Measurements from ENCODE around the gene PDE8B.

Gene PDE8B

GRCh38 chr5:77232574-77233358, 22.3 kb downstream of the PDE8B start:
- DNase-seq (ENCODE audit: low spot score), result no peak

GRCh38 chr5:77235846-77236721, 25.6 kb downstream of the PDE8B start:
- DNase-seq (ENCODE audit: low spot score), result no peak

- no peak for DNase-seq (ENCODE audit: low spot score)
Observed at GRCh38 chr5:77239126-77239741, 28.8 kb downstream of the PDE8B start.

- no peak for DNase-seq (ENCODE audit: low spot score)
Observed at GRCh38 chr5:77241444-77241843, 31.0 kb downstream of the PDE8B start.

GRCh38 chr5:77249475-77249874, 39.0 kb downstream of the PDE8B start:
- DNase-seq (ENCODE audit: low spot score), result no peak

GRCh38 chr5:77250021-77250420, 39.5 kb downstream of the PDE8B start:
- no peak for DNase-seq (ENCODE audit: low spot score)

GRCh38 chr5:77251921-77252320, 41.4 kb downstream of the PDE8B start:
- no peak for DNase-seq (ENCODE audit: low spot score)

- no peak for DNase-seq (ENCODE audit: low spot score)
Observed at GRCh38 chr5:77255617-77256016, 45.1 kb downstream of the PDE8B start.

- no peak for DNase-seq (ENCODE audit: low spot score)
Observed at GRCh38 chr5:77256406-77256805, 45.9 kb downstream of the PDE8B start.

GRCh38 chr5:77258652-77259051, 48.2 kb downstream of the PDE8B start:
- no peak for DNase-seq (ENCODE audit: low spot score)

- no peak for DNase-seq (ENCODE audit: low spot score)
Observed at GRCh38 chr5:77259476-77259875, 49.0 kb downstream of the PDE8B start.

GRCh38 chr5:77262697-77263096, 52.2 kb downstream of the PDE8B start:
- no peak for DNase-seq (ENCODE audit: low spot score)

GRCh38 chr5:77266291-77266690, 55.8 kb downstream of the PDE8B start:
- no peak for DNase-seq (ENCODE audit: low spot score)

GRCh38 chr5:77267496-77267895, 57.0 kb downstream of the PDE8B start:
- DNase-seq (ENCODE audit: low spot score), result no peak

- no peak for DNase-seq (ENCODE audit: low spot score)
Observed at GRCh38 chr5:77272206-77272605, 61.7 kb downstream of the PDE8B start.

- DNase-seq (ENCODE audit: low spot score), result no peak
Observed at GRCh38 chr5:77277759-77278158, 67.3 kb downstream of the PDE8B start.

- no peak for DNase-seq (ENCODE audit: low spot score)
Observed at GRCh38 chr5:77280036-77280435, 69.6 kb downstream of the PDE8B start.

GRCh38 chr5:77281969-77282336, 71.5 kb downstream of the PDE8B start:
- DNase-seq (ENCODE audit: low spot score), result no peak

GRCh38 chr5:77282337-77283027, 72.0 kb downstream of the PDE8B start:
- no peak for DNase-seq (ENCODE audit: low spot score)

GRCh38 chr5:77285251-77285841, 74.9 kb downstream of the PDE8B start:
- no peak for DNase-seq (ENCODE audit: low spot score)

- DNase-seq (ENCODE audit: low spot score), result no peak
Observed at GRCh38 chr5:77292026-77292757, 81.7 kb downstream of the PDE8B start.
